Measurements from ENCODE around the gene MST1.
A peak's percentile ranks its signal among the peaks of the same experiment; 100 is the strongest.
"Not testable (repeated sequence)": the region's sequence is repeated elsewhere in the genome, so short reads cannot be mapped to it uniquely, and the experiment has no call there.

MST1 gene

GRCh38 chr3:49700453-49701128 lies 11.3 kb upstream of the MST1 start:
- DNase-seq (ENCODE audit: low read depth in 2 of 2) = no peak

- no peak for DNase-seq (ENCODE audit: low read depth in 2 of 2)
Measured at GRCh38 chr3:49700014-49700413, 10.7 kb upstream of the MST1 start.

GRCh38 chr3:49699281-49699979 lies 10.2 kb upstream of the MST1 start:
- no peak for DNase-seq (ENCODE audit: low read depth in 2 of 2)

- not testable (repeated sequence) for DNase-seq (ENCODE audit: low read depth in 2 of 2)
Measured at GRCh38 chr3:49695350-49696015, 6.2 kb upstream of the MST1 start.

GRCh38 chr3:49694409-49695070 lies 5.3 kb upstream of the MST1 start:
- not testable (repeated sequence) for DNase-seq (ENCODE audit: low read depth in 2 of 2)

GRCh38 chr3:49691481-49691880 lies 2.2 kb upstream of the MST1 start:
- DNase-seq (ENCODE audit: low read depth in 2 of 2) = not testable (repeated sequence)

- DNase-seq (ENCODE audit: low read depth in 2 of 2) = not testable (repeated sequence)
Measured at GRCh38 chr3:49690856-49691255, 1.6 kb upstream of the MST1 start.

GRCh38 chr3:49689908-49690624 lies 792 bp upstream of the MST1 start:
- DNase-seq (ENCODE audit: low read depth in 2 of 2) = not testable (repeated sequence)

- not testable (repeated sequence) for DNase-seq (ENCODE audit: low read depth in 2 of 2)
Measured at GRCh38 chr3:49688338-49689045, 782 bp downstream of the MST1 start.

- not testable (repeated sequence) for DNase-seq (ENCODE audit: low read depth in 2 of 2)
Measured at GRCh38 chr3:49687424-49687795, 1.9 kb downstream of the MST1 start.

- peak in 1 of 2 donors; percentile 48 for DNase-seq (ENCODE audit: low read depth in 2 of 2)
Measured at GRCh38 chr3:49686769-49687423, 2.4 kb downstream of the MST1 start.

GRCh38 chr3:49686346-49686745 lies 2.9 kb downstream of the MST1 start:
- DNase-seq (ENCODE audit: low read depth in 2 of 2) = not testable (repeated sequence)

GRCh38 chr3:49685846-49686245 lies 3.4 kb downstream of the MST1 start:
- not testable (repeated sequence) for DNase-seq (ENCODE audit: low read depth in 2 of 2)

- DNase-seq (ENCODE audit: low read depth in 2 of 2) = not testable (repeated sequence)
Measured at GRCh38 chr3:49685103-49685502, 4.2 kb downstream of the MST1 start.

- DNase-seq (ENCODE audit: low read depth in 2 of 2) = not testable (repeated sequence)
Measured at GRCh38 chr3:49684453-49684852, 4.8 kb downstream of the MST1 start.

GRCh38 chr3:49683162-49683561 lies 6.1 kb downstream of the MST1 start:
- no peak for DNase-seq (ENCODE audit: low read depth in 2 of 2)

GRCh38 chr3:49681543-49681942 lies 7.7 kb downstream of the MST1 start:
- no peak for DNase-seq (ENCODE audit: low read depth in 2 of 2)

GRCh38 chr3:49681232-49681522 lies 8.1 kb downstream of the MST1 start:
- DNase-seq (ENCODE audit: low read depth in 2 of 2) = no peak

- DNase-seq (ENCODE audit: low read depth in 2 of 2) = no peak
Measured at GRCh38 chr3:49680493-49681231, 8.6 kb downstream of the MST1 start.

GRCh38 chr3:49675912-49676311 lies 13.4 kb downstream of the MST1 start:
- no peak for DNase-seq (ENCODE audit: low read depth in 2 of 2)

All from activated CD4-positive, alpha-beta T cell treated with anti-CD3 and anti-CD28 coated beads for 24 hours (primary cell).